Left ventricle myocardium inferior (tissue), 1 donor: ENCODE measurements around the gene ARIH1. TPM values are rescaled to one million over a fixed set of nuclear protein-coding genes. Genes with fewer than 3 reads are reported as not detected.

Experiments used
- DNase-seq: peaks from one replicate; pipeline ENCODE4 v3.0.0-alpha.2; 2020
- H3K27ac ChIP-seq: fragments of 200-600 bp; replicated peaks from 2 replicates; pipeline ENCODE4 v1.8.0; 2021
- H3K27me3 ChIP-seq: fragments of 200-600 bp; 2 replicates; pipeline ENCODE4 v1.8.0; 2021; ENCODE audit warnings: low read depth
- H3K36me3 ChIP-seq: fragments of 200-600 bp; 2 replicates; pipeline ENCODE4 v1.8.0; 2021
- H3K4me1 ChIP-seq: fragments of 200-600 bp; 2 replicates; pipeline ENCODE4 v1.8.0; 2021
- H3K4me3 ChIP-seq: fragments of 200-600 bp; 2 replicates; pipeline ENCODE4 v1.8.0; 2021; ENCODE audit warnings: mild to moderate bottlenecking, moderate library complexity
- H3K9me3 ChIP-seq: fragments of 200-600 bp; replicated peaks from 2 replicates; pipeline ENCODE4 v1.8.0; 2021
- intact Hi-C: fragments of 100-400 bp; cut with micrococcal nuclease; formaldehyde crosslinking; loops from one replicate; pipeline ENCODE4 v1.11.0; 2022
- total RNA-seq: library from RNA; stranded (reverse); fragmentation: NEBNext Ultra II Directional; extraction: Animal tissue kit (Norgen Biotek cat#: 25700); gene quantifications from one replicate; pipeline ENCODE4 v1.2.1, GENCODE V29; 2021
- TF ChIP-seq, protein P1 (sequence below): fragments of 200-600 bp; IDR thresholded peaks from 2 replicates; pipeline ENCODE4 v1.8.0; 2021; ENCODE audit warnings: antibody characterized with exemption, mild to moderate bottlenecking, borderline replicate concordance
- donor health status: DM: no; HTN: yes; CAD: no; lungs with severe emphysema.

The ARIH1 gene
- total RNA-seq, 1 donor from 2014 or later: 179 TPM

DNA sequence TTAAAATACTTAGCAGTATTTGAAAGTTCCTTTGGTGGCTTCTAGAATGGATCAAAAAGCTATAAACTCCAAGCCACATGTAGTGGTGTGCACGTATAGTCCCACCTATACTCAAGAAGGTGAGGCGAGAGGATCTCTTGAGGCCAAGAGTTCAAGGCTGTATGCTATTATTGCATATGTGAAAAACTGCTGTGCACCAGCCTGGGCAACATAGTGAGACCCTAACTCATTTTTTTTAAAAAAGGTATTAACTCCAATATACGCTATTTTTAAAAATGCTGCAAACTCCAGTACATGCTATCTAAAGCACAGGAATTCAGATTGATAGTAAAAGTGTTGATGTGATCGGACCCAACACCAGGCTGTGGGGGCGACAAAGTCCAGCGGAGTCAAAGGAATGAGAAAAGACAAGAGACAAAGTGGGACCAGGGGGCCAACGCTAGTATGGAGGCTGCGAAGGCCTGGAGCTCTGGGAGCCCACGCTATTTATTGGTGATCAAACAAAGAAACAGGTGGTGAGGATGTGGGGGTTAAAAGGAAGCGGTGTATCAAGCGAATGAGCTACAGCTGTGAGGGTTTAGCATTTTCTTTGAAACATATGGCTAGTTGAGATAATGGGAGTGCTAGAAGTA lies 66.6 kb downstream of the ARIH1 start:
- Histone ChIP-seq H3K4me1 (peaks cover 26% of the 10 kb centered on the region), H3K9me3 (peaks cover 13% of the 10 kb centered on the region), H3K27me3 (no peaks in the 10 kb centered on the region), H3K4me3 (no peak overlapping the region), H3K36me3 (peaks cover 17% of the 10 kb centered on the region), H3K27ac (no peak overlapping the region)
- TF ChIP-seq, protein P1, sequence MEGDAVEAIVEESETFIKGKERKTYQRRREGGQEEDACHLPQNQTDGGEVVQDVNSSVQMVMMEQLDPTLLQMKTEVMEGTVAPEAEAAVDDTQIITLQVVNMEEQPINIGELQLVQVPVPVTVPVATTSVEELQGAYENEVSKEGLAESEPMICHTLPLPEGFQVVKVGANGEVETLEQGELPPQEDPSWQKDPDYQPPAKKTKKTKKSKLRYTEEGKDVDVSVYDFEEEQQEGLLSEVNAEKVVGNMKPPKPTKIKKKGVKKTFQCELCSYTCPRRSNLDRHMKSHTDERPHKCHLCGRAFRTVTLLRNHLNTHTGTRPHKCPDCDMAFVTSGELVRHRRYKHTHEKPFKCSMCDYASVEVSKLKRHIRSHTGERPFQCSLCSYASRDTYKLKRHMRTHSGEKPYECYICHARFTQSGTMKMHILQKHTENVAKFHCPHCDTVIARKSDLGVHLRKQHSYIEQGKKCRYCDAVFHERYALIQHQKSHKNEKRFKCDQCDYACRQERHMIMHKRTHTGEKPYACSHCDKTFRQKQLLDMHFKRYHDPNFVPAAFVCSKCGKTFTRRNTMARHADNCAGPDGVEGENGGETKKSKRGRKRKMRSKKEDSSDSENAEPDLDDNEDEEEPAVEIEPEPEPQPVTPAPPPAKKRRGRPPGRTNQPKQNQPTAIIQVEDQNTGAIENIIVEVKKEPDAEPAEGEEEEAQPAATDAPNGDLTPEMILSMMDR: no peak
- intact Hi-C loops: no loop called here
- DNase-seq: no peak

DNA sequence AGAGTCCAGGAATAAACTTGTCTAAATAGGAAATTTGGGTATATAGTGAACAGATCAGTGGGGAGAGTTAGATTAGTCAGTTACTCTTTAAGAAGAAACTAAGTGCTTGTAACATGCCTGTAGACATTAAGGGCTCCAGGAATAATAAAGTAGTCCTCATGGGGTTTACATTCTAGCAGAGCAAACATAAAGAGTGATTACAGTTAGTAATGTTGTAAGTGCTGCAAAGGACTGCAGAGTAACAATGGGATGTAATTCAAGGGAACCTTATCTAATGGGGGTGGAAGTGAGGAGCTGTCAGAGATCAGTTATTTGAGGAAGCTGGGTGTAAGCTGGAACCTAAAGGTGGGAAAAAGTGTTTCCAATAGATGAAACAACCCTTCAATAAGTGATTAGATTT lies 67.5 kb downstream of the ARIH1 start:
- H3K27ac ChIP-seq: no peak overlapping the region
- TF ChIP-seq, protein P1: no peak
- peaks cover 13% of the 10 kb centered on the region for H3K9me3 ChIP-seq
- DNase-seq: no peak
- H3K4me1 ChIP-seq: peaks cover 20% of the 10 kb centered on the region
- intact Hi-C loops: no loop called here
- H3K27me3 ChIP-seq: no peaks in the 10 kb centered on the region
- peaks cover 20% of the 10 kb centered on the region for H3K36me3 ChIP-seq
- H3K4me3 ChIP-seq: no peak overlapping the region

DNA sequence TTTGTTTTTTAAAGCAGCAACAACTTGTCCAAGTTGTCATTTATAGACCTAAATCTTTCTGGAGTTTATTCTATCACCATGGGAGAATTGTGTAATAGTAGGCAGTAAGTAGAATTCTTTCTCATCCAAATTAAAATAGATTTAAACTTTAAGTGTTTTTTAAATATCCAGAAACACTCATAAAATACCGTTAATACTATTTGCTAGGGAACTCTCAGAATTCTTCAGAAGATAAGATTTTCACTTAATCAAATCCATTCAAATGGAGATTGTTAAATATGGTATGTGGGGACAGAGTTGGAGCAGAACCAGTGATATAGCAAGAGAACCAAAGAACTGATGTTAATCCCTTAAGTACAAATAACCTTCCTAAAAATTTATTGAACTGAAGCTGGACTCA lies 71.0 kb downstream of the ARIH1 start:
- no peaks in the 10 kb centered on the region for H3K27me3 ChIP-seq
- no peak overlapping the region for H3K4me3 ChIP-seq
- TF ChIP-seq, protein P1: no peak
- no peak overlapping the region for H3K27ac ChIP-seq
- H3K9me3 ChIP-seq: peaks cover 13% of the 10 kb centered on the region
- H3K36me3 ChIP-seq: peaks cover 20% of the 10 kb centered on the region
- H3K4me1 ChIP-seq: peaks cover 26% of the 10 kb centered on the region
- intact Hi-C loops: no loop called here
- no peak for DNase-seq

DNA sequence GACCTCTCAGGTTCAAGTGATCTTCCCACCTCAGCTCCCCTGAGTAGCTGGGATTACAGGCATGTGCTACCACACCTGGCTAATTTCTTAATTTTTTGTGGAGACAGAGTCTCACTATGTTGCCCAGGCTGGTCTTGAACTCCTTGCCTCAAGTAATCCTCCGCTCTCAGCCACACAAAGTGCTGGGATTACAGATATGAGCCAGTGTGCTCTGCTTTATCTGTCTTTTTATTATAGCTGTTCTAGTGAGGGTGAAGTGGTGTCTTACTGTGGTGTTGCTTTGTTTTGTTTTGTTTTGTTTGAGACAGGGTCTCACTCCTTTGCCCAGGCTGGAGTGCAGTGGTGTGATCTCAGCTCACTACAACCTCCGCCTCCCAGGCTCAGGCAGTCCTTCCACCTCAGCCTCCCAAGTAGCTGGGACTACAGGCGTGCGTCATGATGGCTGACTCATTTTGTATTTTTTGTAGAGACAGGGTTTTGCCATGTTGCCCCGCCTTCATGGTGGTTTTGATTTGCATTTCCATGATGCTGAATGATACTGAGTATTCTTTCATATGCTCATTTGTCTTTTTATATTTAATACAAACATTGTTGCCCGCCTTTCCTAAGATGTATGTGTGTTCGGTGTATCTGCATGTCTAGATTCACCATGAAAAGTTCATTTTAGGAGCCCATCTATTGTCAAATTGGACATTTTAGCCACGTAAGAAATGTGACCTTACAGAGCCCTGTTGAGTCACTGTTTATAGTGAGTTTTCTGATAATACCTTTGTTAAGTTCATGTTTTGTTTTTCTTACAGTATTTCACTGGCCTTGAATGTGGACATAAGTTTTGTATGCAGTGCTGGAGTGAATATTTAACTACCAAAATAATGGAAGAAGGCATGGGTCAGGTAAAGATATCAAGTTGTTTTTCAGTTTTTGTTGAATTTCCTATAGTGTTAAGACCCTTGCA lies 80.6 kb downstream of the ARIH1 start:
- Histone ChIP-seq H3K27me3 (no peaks in the 10 kb centered on the region), H3K9me3 (no peaks in the 10 kb centered on the region), H3K4me3 (no peak overlapping the region), H3K27ac (no peak overlapping the region), H3K36me3 (peaks cover 28% of the 10 kb centered on the region), H3K4me1 (no peaks in the 10 kb centered on the region)
- TF ChIP-seq, protein P1: no peak
- no peak for DNase-seq
- intact Hi-C loops: no loop called here

DNA sequence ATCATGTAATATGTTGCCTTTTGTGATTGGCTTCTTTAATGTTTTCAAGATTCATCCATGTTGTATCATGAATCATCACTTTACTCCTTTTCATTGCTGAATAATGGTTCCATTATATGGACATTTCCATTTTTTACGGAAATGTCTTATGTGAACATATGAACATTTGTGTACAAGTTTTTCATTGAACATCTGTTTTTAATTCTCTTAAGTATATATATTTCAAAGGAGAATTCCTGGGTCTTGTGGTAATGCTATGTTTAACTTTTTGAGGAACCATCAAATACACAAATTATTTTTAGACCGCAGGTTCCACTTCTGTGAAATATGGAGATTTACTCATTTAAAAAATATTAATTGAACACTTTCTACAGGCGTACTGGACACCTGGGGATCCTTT lies 85.7 kb downstream of the ARIH1 start:
- no peaks in the 10 kb centered on the region for H3K27me3 ChIP-seq
- intact Hi-C loops: no loop called here
- TF ChIP-seq, protein P1: no peak

More for the DNA sequence above, 85.7 kb downstream of the ARIH1 start:
- no peak for DNase-seq
- no peaks in the 10 kb centered on the region for H3K9me3 ChIP-seq
- H3K4me1 ChIP-seq: no peaks in the 10 kb centered on the region
- peaks cover 54% of the 10 kb centered on the region for H3K36me3 ChIP-seq
- H3K27ac ChIP-seq: no peak overlapping the region
- H3K4me3 ChIP-seq: no peak overlapping the region
